Neural cell (in vitro differentiated cells): Measurements from ENCODE around the gene PGR. TPM values are rescaled to one million over a fixed set of nuclear protein-coding genes. Genes with fewer than 3 reads are reported as not detected.

Experiments used
- H2AFZ ChIP-seq: fragments of 200-600, 300-800 bp; sonication (generic), shearing (Covaris generic); 2 replicates; pipeline ENCODE4 v1.6.0; 2014; ENCODE audit warnings: low read depth, mild to moderate bottlenecking, antibody characterized with exemption, low read length, moderate library complexity
- H3F3A ChIP-seq: fragments of 200-600 bp; shearing (Covaris generic); 2 replicates; pipeline ENCODE4 v1.6.1; 2016; ENCODE audit warnings: mild to moderate bottlenecking, moderate library complexity, mixed read lengths, antibody characterized with exemption, low read length; ENCODE audit not compliant: insufficient read depth, poor library complexity, severe bottlenecking
- H3K27ac ChIP-seq: fragments of 200-600, 300-800 bp; sonication (generic), shearing (Covaris generic); 2 replicates; pipeline ENCODE4 v1.5.1; 2014; ENCODE audit warnings: mild to moderate bottlenecking, low read length, moderate library complexity
- H3K27me3 ChIP-seq: fragments of 300-800, 200-600 bp; sonication (generic), shearing (Covaris generic); 2 replicates; pipeline ENCODE4 v1.6.0; 2014; ENCODE audit warnings: mild to moderate bottlenecking, low read depth, low read length, moderate library complexity; ENCODE audit not compliant: insufficient read depth
- H3K36me3 ChIP-seq: fragments of 300-800, 200-600 bp; sonication (generic), shearing (Covaris generic); 2 replicates; pipeline ENCODE4 v1.5.1; 2014; ENCODE audit warnings: mild to moderate bottlenecking, antibody characterized with exemption, low read length, moderate library complexity; ENCODE audit not compliant: insufficient read depth
- H3K4me2 ChIP-seq: fragments of 300-800, 200-600 bp; sonication (generic), shearing (Covaris generic); 2 replicates; pipeline ENCODE4 v1.6.0; 2014; ENCODE audit warnings: mild to moderate bottlenecking, low read length
- H3K4me3 ChIP-seq: fragments of 300-800, 200-600 bp; sonication (generic), shearing (Covaris generic); 2 replicates; pipeline ENCODE4 v1.5.1; 2014; ENCODE audit warnings: mild to moderate bottlenecking, low read length, moderate library complexity
- H3K79me2 ChIP-seq: fragments of 200-600 bp; shearing (Covaris generic); replicated peaks from 2 replicates; pipeline ENCODE4 v1.6.0; 2014; ENCODE audit warnings: mild to moderate bottlenecking, low read length, moderate library complexity; ENCODE audit not compliant: insufficient read depth
- H3K9ac ChIP-seq: fragments of 300-800, 200-600 bp; sonication (generic), shearing (Covaris generic); 2 replicates; pipeline ENCODE4 v1.6.1; 2016; ENCODE audit warnings: mild to moderate bottlenecking, low read length, mixed read lengths
- H3K9me2 ChIP-seq: fragments of 200-600 bp; shearing (Covaris generic); 2 replicates; pipeline ENCODE4 v1.6.1; 2016; ENCODE audit warnings: mild to moderate bottlenecking, low read length, mixed read lengths; ENCODE audit not compliant: insufficient read depth
- H3K9me3 ChIP-seq: fragments of 200-600, 300-800 bp; sonication (generic), shearing (Covaris generic); 2 replicates; pipeline ENCODE4 v1.6.1; 2016; ENCODE audit warnings: mild to moderate bottlenecking, mixed run types, low read length, moderate library complexity, mixed read lengths
- H4K20me1 ChIP-seq: fragments of 200-600 bp; shearing (Covaris generic); 2 replicates; pipeline ENCODE4 v1.6.1; 2016; ENCODE audit warnings: mild to moderate bottlenecking, mixed run types; ENCODE audit not compliant: insufficient read depth
- CTCF ChIP-seq: fragments of 450-650 bp; IDR thresholded peaks from 2 replicates; pipeline ENCODE4 v1.5.1; 2014; ENCODE audit warnings: antibody characterized with exemption, mild to moderate bottlenecking, moderate library complexity; ENCODE audit not compliant: poor library complexity, severe bottlenecking
- EP300 ChIP-seq: fragments of 450-650 bp; conservative IDR thresholded peaks from 2 replicates; pipeline ENCODE4 v1.6.1; 2014; ENCODE audit warnings: antibody characterized with exemption, mild to moderate bottlenecking, moderate library complexity; ENCODE audit not compliant: poor library complexity, severe bottlenecking
- EZH2 ChIP-seq: fragments of 200-600, 300-800 bp; shearing (Covaris generic), sonication (generic); IDR thresholded peaks from 2 replicates; pipeline ENCODE4 v1.6.1; 2014; ENCODE audit warnings: antibody characterized with exemption, low read length, borderline replicate concordance, mild to moderate bottlenecking; ENCODE audit not compliant: insufficient read depth, poor library complexity, severe bottlenecking
- MXI1 ChIP-seq: fragments of 450-650 bp; conservative IDR thresholded peaks from 2 replicates; pipeline ENCODE4 v1.6.1; 2014; ENCODE audit warnings: antibody characterized with exemption, mild to moderate bottlenecking; ENCODE audit not compliant: poor library complexity, severe bottlenecking
- POLR2AphosphoS5 ChIP-seq: IDR thresholded peaks from 2 replicates; pipeline ENCODE4 v1.6.1; 2012
- RAD21 ChIP-seq: fragments of 450-650 bp; conservative IDR thresholded peaks from 2 replicates; pipeline ENCODE4 v1.6.1; 2014; ENCODE audit warnings: antibody characterized with exemption, mild to moderate bottlenecking, moderate library complexity
- REST ChIP-seq: IDR thresholded peaks from 2 replicates; pipeline ENCODE4 v1.6.1; 2012; ENCODE audit warnings: borderline replicate concordance
- SMC3 ChIP-seq: fragments of 450-650 bp; conservative IDR thresholded peaks from 2 replicates; pipeline ENCODE4 v1.6.1; 2014; ENCODE audit warnings: antibody characterized with exemption, mild to moderate bottlenecking, moderate library complexity; ENCODE audit not compliant: poor library complexity
- TAF1 ChIP-seq: IDR thresholded peaks from 2 replicates; pipeline ENCODE4 v1.6.1; 2012; ENCODE audit warnings: low read depth
- polyA plus RNA-seq: library from polyadenylated mRNA; depleted of rRNA; stranded (reverse); fragments of >200 nt; gene quantifications from 2 replicates; pipeline ENCODE4 v1.2.3, GENCODE V29; 2014

PGR gene
- polyA plus RNA-seq, 1 donor from 2014 or later: not detected

GRCh38 chr11:101091781-101092180, 37.8 kb downstream of the PGR start:
- Histone ChIP-seq H3K4me2 (no peak overlapping the region), H4K20me1 (no peaks in the 10 kb centered on the region), H3K27ac (no peak overlapping the region), H3K9me3 (no peaks in the 10 kb centered on the region), H3K4me3 (no peak overlapping the region), H3K9me2 (no peaks in the 10 kb centered on the region), H2AFZ (no peak overlapping the region), H3K36me3 (no peaks in the 10 kb centered on the region), H3K79me2 (no peaks in the 10 kb centered on the region), H3F3A (no peaks in the 10 kb centered on the region), H3K9ac (no peak overlapping the region), H3K27me3 (no peaks in the 10 kb centered on the region)
- no peak for TF ChIP-seq EP300
- TF ChIP-seq SMC3: no peak
- TF ChIP-seq RAD21: no peak

GRCh38 chr11:101090679-101091270, 38.8 kb downstream of the PGR start:
- Histone ChIP-seq H3K4me2 (no peak overlapping the region), H3K9ac (no peak overlapping the region), H3K9me3 (no peaks in the 10 kb centered on the region), H3K27ac (no peak overlapping the region), H3K36me3 (no peaks in the 10 kb centered on the region), H4K20me1 (no peaks in the 10 kb centered on the region), H2AFZ (no peak overlapping the region), H3K27me3 (no peaks in the 10 kb centered on the region), H3K9me2 (no peaks in the 10 kb centered on the region), H3F3A (no peaks in the 10 kb centered on the region), H3K4me3 (no peak overlapping the region), H3K79me2 (no peaks in the 10 kb centered on the region)
- TF ChIP-seq POLR2AphosphoS5 (no peak), REST (no peak), TAF1 (no peak), CTCF (no peak), RAD21 (no peak), EZH2 (no peak), MXI1 (no peak), EP300 (no peak), SMC3 (no peak)

- Histone ChIP-seq H3K36me3 (no peaks in the 10 kb centered on the region), H3K4me3 (no peak overlapping the region), H3K79me2 (no peaks in the 10 kb centered on the region), H3K9me2 (no peaks in the 10 kb centered on the region), H3F3A (no peaks in the 10 kb centered on the region), H3K27ac (no peak overlapping the region), H3K9me3 (no peaks in the 10 kb centered on the region), H3K27me3 (no peaks in the 10 kb centered on the region), H3K4me2 (no peak overlapping the region), H4K20me1 (no peaks in the 10 kb centered on the region), H2AFZ (no peak overlapping the region), H3K9ac (no peak overlapping the region)
- TF ChIP-seq CTCF (no peak), REST (no peak), RAD21 (no peak), TAF1 (no peak), EP300 (no peak), SMC3 (no peak), POLR2AphosphoS5 (no peak), EZH2 (no peak), MXI1 (no peak)
Observed at GRCh38 chr11:101083335-101083734, 46.3 kb downstream of the PGR start.
